ENCODE data around the gene FCMR.

FCMR gene

DNA sequence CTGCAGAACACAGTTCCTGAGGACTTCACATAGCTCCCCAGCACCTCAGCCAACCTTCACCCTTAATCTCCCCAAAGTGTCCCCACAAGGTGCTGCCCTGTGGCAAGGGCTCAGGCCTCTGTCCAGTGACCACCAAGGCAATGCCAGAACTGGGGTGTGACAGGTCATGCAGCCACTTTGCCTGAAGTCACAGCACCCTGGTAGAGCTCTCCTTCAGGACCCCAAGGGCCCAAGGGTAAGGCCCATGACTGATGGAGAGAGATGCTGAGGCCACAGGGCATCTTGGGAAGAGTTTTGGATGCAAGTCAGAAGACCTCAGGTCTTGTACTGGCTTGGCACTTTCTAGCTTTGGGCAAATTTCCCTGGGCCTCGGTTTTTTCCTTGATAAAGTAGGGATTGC is 783 bp upstream of the FCMR start:
- no peak for DNase-seq

DNA sequence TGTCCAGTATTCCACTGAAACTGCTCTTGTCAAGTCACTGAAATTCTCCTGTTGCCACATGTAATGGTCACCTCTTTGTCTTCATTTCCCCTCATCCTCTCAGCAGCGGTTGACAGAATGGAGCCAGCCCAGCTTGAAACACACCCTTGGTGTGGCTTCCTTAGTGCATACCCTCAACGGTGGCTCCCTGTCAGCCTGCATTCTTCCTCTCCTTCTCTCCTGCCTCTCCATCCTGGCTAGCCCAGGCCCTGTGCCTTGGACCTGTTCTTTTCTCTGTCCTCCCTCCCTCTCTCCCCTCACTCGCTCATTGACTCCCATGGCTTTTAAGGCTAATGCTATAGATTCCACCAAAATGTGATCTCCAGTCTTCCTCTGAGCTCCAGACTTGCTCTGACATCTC is 3.7 kb downstream of the FCMR start:
- DNase-seq: no peak

DNA sequence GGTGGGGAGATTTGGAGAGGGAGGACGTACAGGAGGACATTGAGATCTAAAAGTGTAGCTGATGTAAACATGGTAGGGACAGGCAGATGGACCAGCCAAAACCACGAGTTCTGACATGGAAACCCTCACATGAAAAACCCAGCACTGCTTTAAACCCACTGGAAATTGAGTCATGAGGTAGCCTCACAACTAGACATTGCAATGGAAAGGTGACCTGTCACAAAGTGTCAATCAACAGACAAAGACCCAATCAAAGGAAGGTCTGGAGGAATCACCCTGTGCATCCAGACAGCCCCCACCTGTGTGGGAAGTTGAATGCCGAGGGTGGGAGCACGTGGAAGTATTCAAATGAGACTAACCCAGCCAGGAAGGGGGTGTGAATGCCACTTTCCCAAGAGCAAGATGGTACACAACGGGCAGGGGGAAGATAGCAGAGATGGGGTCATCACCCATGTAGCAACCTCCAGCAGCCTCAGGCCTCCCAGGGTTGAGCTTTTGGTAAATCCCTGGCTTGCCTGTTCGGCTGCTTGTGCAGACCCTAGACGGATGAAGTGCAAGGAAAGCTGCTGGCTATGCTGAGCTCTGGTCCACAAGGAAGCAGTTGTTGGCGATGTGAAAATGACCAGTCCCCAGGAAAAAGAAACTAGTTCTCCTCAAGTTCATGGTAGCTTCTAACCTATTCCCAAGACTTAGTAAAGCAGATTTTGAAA is 5.6 kb downstream of the FCMR start:
- no peak for DNase-seq

DNA sequence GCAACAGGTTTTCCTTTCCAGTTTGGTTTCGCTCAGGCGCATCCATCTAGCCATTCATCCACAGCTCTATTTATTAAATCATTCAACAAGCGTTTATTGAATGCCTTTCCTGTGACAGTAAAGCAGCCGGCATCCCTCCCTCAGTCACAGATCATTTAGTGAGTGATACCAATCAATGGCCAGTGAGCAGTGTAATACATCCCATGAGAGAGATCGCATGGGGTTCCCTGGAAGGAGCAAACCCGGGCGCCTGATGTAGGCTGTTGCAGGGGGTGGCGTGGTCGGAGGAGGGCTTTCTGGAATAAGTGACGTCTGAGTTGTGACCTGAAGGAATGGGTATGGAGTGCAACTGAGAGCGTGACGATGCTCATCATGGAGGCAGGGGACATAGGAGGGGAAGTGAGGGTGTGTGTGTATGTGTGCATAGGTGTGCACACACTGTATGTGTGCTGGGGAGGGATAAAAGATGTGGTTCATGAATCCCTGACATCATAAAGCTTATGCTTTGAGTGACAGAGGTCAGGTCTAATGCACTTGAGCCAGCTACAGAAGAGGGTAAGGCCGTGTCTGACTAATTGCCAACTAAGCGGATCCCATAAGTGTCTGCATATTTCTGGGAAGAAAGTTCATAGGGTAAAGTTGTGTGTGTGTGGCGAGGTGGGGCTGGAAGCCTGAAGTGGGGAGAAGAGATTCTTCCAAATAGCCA is 6.6 kb downstream of the FCMR start:
- no peak for DNase-seq

DNA sequence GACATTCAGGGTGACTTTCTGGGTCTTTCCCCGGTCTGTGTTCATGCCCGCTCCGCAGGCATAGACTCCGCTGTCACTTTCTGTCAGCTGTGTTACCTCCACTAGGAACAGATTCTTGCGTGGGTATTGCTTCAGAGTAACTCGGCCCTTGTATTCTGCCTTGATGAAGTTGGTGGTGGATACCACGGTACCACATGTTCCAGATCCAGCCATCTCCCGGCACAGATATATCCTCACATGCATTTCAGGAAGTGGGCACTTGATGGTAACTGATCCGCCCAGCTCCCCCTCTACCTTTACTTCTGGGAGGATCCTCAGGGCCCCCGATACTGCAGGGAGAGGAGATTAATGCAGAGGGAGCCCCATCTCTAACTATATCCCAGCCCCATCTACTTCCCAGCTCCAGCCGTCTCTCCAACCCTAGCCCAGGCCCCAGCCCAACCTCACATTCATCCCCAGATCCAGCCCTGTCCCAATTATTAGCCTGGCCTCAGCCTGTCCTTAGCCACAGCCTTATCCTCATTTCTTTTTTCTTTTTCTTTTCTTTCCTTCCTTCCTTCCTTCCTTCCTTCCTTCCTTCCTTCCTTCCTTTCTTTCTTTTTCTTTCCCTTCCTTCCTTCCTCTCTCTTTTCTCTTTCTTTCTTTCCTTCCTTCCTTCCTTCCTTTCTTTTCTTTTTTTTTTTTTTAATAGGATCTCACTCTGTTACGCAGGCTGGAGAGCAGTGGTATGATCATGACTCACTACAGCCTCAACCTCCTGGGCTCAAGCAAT is 7.8 kb downstream of the FCMR start:
- no peak for DNase-seq

DNA sequence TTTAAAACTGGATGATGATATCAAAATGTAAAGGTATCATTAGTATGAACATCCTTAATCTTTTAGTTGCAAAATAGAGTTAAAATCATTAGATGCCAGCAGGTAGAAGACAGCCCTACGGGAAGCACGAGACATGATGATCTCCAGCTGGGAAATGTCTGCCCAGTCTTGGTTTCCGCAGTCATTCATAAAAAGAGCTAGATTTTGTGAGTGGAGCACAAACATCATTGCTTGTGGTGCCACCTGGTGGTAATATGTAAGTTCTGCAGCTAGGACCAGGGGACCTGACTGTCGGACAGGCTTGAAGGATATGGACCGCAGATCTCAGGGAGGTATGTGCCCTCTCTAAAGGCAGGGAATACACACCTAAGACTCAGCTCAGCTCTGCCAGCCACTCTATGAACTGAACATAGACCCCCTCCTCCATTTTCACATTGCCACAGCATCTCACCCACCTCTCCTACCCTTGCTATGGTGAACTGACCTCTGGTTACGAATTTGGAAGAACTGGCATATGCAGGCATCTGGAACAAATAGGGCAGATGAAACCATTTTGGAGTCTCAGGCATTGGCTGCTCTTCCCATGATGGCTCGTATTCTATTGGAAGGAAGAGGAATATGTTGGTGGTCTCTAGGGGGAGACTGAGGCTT is 9.2 kb downstream of the FCMR start:
- DNase-seq: peak; percentile 88 to 89

DNA sequence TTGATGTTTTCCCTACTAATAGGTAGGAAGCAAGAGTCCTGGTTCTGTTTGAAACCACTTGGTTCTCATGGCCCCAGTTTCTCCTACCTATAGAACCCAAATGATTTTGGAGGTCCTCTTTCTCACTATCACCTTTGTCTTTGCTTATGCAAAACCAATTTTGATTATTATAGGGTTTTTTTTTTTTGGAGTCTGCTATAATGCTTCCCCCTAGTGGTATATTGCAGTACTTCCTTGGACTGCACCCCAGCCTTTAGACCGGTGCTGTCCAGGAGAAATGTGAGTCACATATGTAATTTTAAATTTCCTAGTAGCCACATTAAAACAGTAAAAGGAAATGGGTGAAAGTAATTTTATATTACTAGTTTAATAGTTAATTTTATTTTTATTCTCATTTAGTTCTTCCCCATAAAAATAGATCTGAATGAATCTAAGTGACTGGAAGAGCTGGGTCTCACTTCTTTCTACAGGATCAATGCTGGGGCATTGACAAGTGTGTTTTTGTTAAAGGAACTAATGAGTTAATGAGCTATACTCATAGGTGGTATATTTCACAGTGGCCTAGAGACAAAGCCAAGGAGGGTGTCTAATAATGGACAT is 10.6 kb downstream of the FCMR start:
- DNase-seq: peak; percentile 43 to 46

DNA sequence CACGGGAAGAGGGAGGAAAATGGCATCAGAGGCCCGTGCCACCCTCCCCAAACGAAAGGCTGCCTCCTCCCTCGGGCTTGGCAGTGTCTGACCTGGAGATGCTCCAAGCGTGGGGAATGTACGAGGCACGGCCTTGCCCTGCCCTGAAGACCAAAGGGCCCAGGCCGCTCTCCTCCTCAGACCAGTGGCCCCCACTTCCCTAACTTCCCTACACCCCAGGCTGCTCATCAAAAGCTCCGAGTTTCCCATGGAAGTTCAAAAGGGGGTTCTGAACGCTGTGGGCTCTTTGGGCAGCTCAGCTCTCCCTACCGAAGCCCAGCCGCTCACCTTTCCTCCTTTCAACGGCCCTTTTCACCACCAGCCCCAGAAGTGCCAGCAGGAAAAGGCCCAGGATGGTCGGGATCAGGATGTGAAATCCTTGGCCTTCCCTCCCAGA is 11.8 kb downstream of the FCMR start:
- DNase-seq: no peak

DNA sequence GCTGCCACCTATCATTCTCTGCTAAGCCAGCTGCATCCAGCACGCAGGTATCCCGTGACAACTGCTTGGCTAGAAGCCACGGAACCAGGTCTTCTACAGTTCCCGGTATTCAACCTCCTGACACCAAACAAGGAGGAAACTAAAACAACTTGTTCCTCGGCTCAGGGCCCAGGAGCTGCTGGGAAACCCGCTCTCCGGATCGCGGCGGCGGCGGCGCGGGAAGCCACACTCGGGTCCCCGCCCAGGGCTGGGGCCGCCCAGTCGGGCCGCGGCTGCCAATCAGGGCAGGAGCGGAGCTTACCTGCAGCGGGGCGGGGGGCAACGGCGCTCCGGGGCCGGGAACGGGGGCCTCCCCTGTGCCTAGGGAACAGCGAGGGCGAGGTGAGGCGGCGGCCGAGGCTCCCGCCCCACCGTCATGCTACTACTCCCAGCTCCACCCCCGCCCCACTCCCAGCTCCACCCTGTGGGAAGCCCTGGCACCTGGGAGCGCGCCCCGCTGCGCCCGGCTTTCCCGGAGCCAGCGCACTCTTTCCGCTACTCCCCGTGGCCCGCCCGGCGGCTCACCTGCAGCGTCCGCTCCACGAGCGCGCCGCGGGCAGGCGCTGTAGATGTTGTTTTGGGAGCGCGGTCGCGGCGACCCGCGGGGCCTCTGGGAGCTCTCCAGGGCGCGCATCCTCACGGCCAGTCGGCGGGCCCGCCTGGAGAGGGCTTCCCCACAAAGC is 12.4 kb downstream of the FCMR start:
- DNase-seq: peak; percentile 71 to 86

DNA sequence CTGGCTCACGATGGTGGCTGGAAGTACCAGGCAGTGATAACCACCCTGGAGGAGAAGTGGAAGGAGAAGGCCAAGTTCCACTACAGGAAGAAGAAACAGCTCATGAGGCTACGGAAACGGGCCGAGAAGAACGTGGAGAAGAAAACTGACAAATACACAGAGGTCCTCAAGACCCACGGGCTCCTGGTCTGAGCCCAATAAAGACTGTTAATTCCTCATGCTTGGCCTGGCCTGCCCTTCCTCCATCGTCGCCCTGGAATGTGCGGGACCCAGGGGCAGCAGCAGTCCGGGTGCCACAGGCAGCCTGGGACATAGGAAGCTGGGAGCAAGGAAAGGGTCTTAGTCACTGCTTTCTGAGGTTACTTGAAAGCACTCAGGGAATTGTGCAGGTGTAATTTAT is 13.7 kb downstream of the FCMR start:
- DNase-seq: no peak

DNA sequence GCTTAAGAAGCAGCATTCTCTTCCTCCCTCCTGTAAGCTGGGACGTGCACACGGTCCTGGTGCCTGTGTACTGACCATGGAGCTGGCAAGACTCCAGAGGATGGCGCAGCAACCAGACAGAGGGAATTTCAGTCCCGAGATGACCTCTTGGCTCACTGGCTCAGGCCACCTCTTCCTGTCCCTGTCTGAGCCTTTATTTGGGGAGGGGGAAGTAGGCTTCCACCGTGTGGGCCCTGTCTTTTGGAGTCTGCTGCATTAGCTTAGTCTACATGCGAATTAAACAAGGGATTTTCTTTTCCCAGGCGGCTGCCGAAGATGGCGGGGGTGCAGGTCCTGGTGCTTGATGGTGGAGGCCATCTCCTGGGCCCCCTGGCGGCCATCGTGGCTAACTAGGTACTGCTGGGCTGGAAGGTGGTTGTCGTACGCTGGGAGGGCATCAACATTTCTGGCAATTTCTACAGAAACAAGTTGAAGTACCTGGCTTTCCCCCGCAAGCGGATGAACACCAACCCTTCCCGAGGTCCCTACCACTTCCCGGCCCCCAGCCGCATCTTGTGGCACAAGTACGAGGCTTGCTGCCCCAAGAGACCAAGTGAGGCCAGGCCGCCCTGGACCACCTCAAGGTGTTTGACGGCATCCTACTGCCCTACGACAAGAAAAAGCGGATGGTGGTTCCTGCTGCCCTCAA is 14.3 kb downstream of the FCMR start:
- DNase-seq: no peak

DNA sequence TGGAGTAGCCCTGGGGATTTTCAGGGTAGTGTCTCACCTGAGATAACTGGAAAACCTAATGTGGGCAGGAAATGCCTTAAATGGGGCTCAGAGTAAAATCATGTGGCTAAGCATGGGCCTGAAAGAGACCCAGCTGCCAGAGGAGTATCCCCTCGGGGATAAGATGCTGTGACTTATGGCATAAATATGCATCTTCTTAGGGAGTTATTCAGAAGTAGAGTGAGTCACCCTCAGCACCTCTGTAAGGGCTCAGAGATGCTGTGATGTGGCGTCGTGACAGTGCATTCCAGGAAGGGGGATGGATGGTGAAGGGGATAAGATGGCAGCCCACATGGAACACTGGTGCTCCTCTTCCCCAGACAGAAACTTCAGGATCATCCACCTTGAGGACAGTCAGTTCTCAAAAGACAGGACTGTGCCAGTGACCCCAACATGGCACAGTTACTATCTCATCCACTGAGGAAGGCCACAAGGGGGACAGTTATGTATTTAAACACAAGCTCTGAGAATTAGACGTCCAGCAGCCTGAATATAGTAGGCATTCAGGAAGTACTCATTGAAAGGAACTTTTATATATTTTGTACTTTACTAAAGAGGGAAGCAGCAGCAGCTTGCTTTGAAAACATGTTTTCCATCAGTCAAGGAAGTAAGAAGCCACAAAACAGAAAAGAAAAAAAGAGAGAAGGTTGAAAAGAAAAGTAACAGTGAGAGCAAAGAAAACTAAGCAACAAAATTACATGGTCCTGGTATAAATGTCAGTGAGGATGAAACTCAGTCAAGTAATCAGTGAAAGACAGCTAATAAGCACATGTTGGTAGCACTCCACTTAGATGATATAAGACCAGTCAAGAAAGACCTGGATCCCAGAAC is 16.2 kb downstream of the FCMR start:
- no peak for DNase-seq

DNA sequence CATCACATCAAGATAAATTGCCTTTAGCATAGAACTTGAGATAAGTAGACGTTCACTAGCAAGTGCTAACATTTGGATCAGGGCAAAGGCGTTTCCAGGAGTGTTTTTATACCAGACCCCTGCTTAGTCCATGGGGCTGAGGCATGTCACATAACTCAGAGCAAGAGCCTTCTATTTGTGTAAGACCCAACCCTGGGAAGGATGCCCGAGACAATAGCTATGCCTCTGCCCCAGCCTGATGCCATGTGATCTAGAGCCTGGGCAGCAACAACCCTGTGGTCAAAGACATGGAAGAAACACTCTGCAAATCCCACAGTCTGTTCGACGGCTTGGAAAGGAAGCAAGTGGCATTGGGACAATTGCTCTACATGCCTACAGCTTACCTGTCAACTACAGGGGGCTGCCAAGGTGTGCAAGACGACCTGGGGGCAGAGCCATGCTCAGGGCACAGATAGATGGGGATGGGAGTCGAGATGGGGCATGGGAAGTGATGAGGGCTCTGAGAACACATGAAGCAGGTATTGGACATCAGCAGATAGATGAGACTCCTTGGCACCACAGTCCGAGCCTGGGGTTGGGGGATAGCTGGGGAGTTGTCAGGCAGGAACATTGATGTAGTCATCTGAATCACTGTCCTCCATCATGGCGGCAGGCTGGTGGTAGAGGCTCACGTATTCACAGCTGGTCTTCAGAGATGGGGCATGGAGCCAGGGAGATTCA is 17.2 kb downstream of the FCMR start:
- DNase-seq: no peak

DNA sequence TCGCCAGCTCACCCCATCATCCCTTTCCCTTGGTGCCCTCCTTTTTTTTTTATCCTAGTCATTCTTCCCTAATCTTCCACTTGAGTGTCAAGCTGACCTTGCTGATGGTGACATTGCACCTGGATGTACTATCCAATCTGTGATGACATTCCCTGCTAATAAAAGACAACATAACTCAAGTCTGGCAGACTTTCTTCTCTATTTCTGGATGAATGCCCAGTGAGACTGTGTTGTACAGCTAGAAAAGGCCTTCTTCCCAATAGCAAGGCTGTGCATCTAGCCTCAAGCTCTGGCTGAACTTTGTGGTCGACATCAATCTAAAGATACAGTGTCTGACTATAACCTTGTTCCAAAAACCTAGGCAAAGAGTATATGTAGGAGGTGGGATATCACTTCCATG is 18.1 kb downstream of the FCMR start:
- DNase-seq: no peak

DNA sequence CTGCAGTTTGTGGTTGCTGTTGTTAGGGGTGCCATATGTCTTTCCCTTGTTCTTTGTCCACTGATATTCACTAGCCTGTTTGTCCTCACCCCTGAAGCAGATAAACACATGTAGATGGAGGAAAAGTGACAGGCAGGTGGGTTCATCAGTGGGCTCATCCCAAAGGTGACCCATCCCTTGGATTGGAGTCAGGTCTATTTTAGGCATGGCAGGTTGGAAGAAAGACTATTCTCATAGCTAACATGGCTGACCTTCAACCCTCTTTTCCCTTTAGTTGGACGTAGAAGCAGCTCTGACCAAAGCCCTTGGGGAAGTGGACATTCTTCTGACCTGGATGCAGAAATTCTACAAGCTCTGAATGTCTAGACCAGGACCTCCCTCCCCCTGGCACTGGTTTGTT is 19.0 kb downstream of the FCMR start:
- DNase-seq: no peak

DNA sequence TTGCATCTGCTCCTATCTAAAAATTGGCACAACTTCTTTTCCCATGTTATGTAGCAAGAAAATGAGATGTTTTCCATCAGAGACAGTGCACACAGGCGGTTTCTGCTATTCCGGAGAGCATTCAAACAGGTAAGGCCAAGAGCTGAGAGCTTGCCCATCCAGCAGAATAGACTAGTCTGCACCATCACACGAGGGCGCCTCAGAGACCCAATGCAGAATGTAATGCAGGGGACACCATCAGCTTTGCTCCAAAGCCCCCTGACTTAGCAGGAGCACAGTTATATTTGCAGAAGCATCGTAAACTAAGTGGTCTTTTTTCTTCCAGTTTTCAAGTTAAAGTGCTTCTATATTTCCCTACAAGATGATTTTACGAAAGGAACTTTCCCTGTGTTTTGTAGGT is 19.8 kb downstream of the FCMR start:
- no peak for DNase-seq

DNA sequence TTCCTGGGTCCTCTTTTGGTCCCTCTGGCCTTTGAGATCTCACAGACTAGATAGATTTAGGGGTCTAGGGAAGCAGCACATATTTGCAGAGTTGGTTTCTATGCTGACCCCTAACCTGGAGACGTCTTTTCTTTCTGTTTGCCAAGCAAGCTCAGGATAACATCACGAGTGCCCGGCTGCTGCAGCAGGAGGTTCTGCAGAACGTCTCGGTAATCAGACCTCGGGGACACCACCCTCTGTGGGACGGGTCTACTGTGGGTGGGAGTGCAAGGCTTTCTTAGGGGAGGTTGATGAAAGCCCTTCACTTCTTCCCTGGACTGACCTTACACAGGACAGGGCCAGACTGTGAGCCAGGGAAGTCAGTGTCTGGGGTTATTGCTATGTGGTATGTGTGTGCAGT is 21.6 kb downstream of the FCMR start:
- no peak for DNase-seq

DNA sequence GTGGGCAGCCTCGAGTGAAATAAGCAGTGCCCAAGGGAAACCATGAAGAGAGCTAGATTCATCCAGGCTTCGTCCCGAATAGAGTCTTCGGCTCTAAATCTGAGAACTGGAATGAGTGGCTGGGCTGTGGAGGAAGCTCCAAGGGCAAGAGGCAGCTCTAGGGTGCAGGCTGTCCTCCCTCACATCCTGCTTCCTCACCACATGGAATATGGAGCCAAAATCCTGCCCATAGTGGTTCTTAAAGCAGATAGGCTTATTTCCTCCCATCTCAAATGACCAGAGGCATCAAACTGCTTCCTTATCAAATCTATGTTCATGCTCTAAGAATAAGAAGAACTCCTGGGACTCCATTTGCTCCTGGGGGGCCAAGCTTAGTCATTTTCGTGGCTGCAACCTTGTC is 22.0 kb downstream of the FCMR start:
- DNase-seq: no peak

DNA sequence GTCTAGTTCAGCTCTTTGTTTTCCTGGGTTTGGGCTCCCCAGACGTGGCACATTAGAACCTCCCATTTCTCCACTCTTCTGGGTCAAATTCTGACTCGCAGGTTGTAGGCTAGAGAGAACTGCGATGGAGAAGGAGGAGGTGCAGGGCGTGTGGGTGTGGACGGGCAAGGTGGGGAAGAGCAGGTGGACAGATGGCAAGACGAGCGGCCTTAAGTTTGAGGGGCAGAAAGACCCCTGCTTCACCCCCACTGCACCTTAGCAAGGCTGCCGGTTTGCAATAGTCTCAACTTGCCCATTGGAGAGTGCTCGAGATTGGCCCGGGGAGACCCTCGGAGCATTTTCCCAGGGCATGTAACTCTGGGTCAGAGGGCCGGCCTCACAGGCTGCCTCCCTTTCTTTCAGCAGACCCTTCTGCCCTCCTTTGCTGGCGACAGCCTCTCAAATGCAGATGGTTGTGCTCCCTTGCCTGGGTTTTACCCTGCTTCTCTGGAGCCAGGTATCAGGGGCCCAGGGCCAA is 22.8 kb downstream of the FCMR start:
- no peak for DNase-seq
